Kidney epithelial cell (primary cell): Measurements from ENCODE around the gene IL34. TPM values are rescaled to one million over a fixed set of nuclear protein-coding genes. Genes with fewer than 3 reads are reported as not detected.
A peak's percentile ranks its signal among the peaks of the same experiment; 100 is the strongest.

Source experiments
- DNase-seq: peaks from one replicate; pipeline ENCODE4 v3.0.0-alpha.2; 2010; ENCODE audit warnings: low read depth
- H3K27me3 ChIP-seq: 2 replicates; pipeline ENCODE4 v1.6.0; 2011; ENCODE audit warnings: low read length; ENCODE audit not compliant: control insufficient read depth, insufficient read depth
- H3K36me3 ChIP-seq: 2 replicates; pipeline ENCODE4 v1.5.1; 2011; ENCODE audit warnings: low read length; ENCODE audit not compliant: control insufficient read depth, insufficient read depth
- H3K4me3 ChIP-seq: 2 replicates; pipeline ENCODE4 v1.5.1; 2011; ENCODE audit warnings: low read depth, mild to moderate bottlenecking, control low read depth, low read length
- CTCF ChIP-seq: IDR thresholded peaks from 2 replicates; pipeline ENCODE4 v1.5.1; 2011; ENCODE audit warnings: mild to moderate bottlenecking, moderate library complexity, low read length, control low read depth, inconsistent platforms; ENCODE audit not compliant: insufficient read depth, poor library complexity, severe bottlenecking
- total RNA-seq: library from RNA; depleted of rRNA; stranded (reverse); fragments of >200 nt; gene quantifications from 2 replicates; pipeline ENCODE4 v1.2.3, GENCODE V29; 2015

The IL34 gene
- total RNA-seq, 1 donor from 2014 or later = 0.25 TPM

- no peaks in the 10 kb centered on the region for H3K36me3 ChIP-seq
- peak overlapping the region; percentile 75 for H3K4me3 ChIP-seq
- no peak for TF ChIP-seq CTCF
- no peaks in the 10 kb centered on the region for H3K27me3 ChIP-seq
- no peak for DNase-seq
Measured at GRCh38 chr16:70686376-70687101, 40.2 kb downstream of the IL34 start.

- TF ChIP-seq CTCF = no peak
- Histone ChIP-seq H3K27me3 (no peaks in the 10 kb centered on the region), H3K36me3 (no peaks in the 10 kb centered on the region), H3K4me3 (no peak overlapping the region)
- DNase-seq = no peak
Measured at GRCh38 chr16:70687102-70687511, 40.7 kb downstream of the IL34 start.

DNA sequence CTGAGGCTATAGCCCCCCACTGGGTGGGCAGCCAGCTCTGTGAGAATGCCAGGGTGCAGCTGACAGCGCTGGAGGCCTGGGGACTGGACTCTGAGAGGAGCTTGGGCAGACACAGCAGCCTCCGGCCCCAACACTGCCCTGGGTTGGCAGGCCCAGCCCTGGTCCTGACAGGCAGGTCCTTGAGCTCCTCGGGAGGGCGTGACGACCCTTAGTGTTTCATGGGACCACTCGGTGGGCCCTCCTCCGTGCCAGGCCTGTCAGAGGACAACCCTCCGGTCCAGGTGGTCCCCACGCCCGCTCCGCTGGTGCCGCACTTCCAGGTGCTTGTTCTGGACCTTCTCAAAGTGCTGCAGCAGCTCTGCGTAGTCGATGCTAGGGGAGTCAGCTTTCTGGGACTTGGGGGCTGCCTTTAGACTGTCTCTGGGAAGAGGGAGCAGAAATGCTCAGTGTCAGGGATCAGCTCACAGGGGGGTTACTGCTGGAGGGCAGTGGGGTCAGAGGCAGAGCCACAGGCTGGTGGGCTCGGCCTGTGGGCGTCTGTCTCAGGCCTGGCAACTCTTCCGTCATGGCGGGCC lies 41.4 kb downstream of the IL34 start:
- Histone ChIP-seq H3K27me3 (no peaks in the 10 kb centered on the region), H3K4me3 (no peak overlapping the region), H3K36me3 (no peaks in the 10 kb centered on the region)
- no peak for TF ChIP-seq CTCF
- no peak for DNase-seq

GRCh38 chr16:70688246-70688742 lies 41.9 kb downstream of the IL34 start:
- no peak overlapping the region for H3K4me3 ChIP-seq
- no peak for TF ChIP-seq CTCF
- no peaks in the 10 kb centered on the region for H3K36me3 ChIP-seq
- no peaks in the 10 kb centered on the region for H3K27me3 ChIP-seq
- DNase-seq = no peak

- Histone ChIP-seq H3K27me3 (no peaks in the 10 kb centered on the region), H3K36me3 (no peaks in the 10 kb centered on the region), H3K4me3 (no peak overlapping the region)
- TF ChIP-seq CTCF = no peak
- DNase-seq = no peak
Measured at GRCh38 chr16:70689035-70689969, 42.9 kb downstream of the IL34 start.
